T-helper 2 cell treated with Interferon-gamma antibody and Interleukin-4, amounts not matched to agents 5 μg/mL and 100 μg/mL, for 36 hours (primary cell): Measurements from ENCODE around the gene PRDM16.

ENCODE experiments used
- DNase-seq: peaks from one replicate; pipeline ENCODE4 v3.0.0; 2021; ENCODE audit warnings: low spot score
- H3K27ac Mint-ChIP-seq: one replicate; pipeline ENCODE4 v1.8.0; 2021; ENCODE audit warnings: mild to moderate bottlenecking, mixed read lengths
- H3K27me3 Mint-ChIP-seq: one replicate; pipeline ENCODE4 v1.8.0; 2021; ENCODE audit warnings: low read depth, mixed read lengths
- H3K36me3 Mint-ChIP-seq: one replicate; pipeline ENCODE4 v1.8.0; 2021; ENCODE audit warnings: low read depth, mixed read lengths
- H3K4me1 Mint-ChIP-seq: one replicate; pipeline ENCODE4 v1.8.0; 2021; ENCODE audit warnings: low read depth, mixed read lengths
- H3K4me3 Mint-ChIP-seq: one replicate; pipeline ENCODE4 v1.8.0; 2022; ENCODE audit warnings: mild to moderate bottlenecking, moderate library complexity, mixed read lengths
- H3K9me3 Mint-ChIP-seq: one replicate; pipeline ENCODE4 v1.8.0; 2021; ENCODE audit warnings: mixed read lengths

The PRDM16 gene

GRCh38 chr1:3410142-3410925, 341.3 kb downstream of the PRDM16 start:
- Mint-ChIP-seq H3K4me3 (no peak overlapping the region), H3K27me3 (no peaks in the 10 kb centered on the region), H3K4me1 (no peaks in the 10 kb centered on the region), H3K27ac (no peak overlapping the region), H3K36me3 (no peaks in the 10 kb centered on the region), H3K9me3 (no peaks in the 10 kb centered on the region)
- no peak for DNase-seq

GRCh38 chr1:3411806-3412205, 342.8 kb downstream of the PRDM16 start:
- no peak for DNase-seq
- H3K9me3 Mint-ChIP-seq, result peaks cover 2% of the 10 kb centered on the region
- no peak overlapping the region for H3K27ac Mint-ChIP-seq
- no peaks in the 10 kb centered on the region for H3K36me3 Mint-ChIP-seq
- no peaks in the 10 kb centered on the region for H3K27me3 Mint-ChIP-seq
- no peak overlapping the region for H3K4me3 Mint-ChIP-seq
- H3K4me1 Mint-ChIP-seq, result no peaks in the 10 kb centered on the region

- no peaks in the 10 kb centered on the region for H3K36me3 Mint-ChIP-seq
- no peaks in the 10 kb centered on the region for H3K27me3 Mint-ChIP-seq
- peaks cover 8% of the 10 kb centered on the region for H3K9me3 Mint-ChIP-seq
- DNase-seq, result no peak
- no peaks in the 10 kb centered on the region for H3K4me1 Mint-ChIP-seq
- H3K4me3 Mint-ChIP-seq, result no peak overlapping the region
- H3K27ac Mint-ChIP-seq, result no peak overlapping the region
Measured at GRCh38 chr1:3412376-3412775, 343.4 kb downstream of the PRDM16 start.

GRCh38 chr1:3413975-3414710, 345.1 kb downstream of the PRDM16 start:
- peaks cover 8% of the 10 kb centered on the region for H3K9me3 Mint-ChIP-seq
- H3K27ac Mint-ChIP-seq, result no peak overlapping the region
- H3K27me3 Mint-ChIP-seq, result no peaks in the 10 kb centered on the region
- H3K4me3 Mint-ChIP-seq, result no peak overlapping the region
- H3K36me3 Mint-ChIP-seq, result no peaks in the 10 kb centered on the region
- DNase-seq, result no peak
- H3K4me1 Mint-ChIP-seq, result no peaks in the 10 kb centered on the region

GRCh38 chr1:3415260-3416090, 346.5 kb downstream of the PRDM16 start:
- peaks cover 8% of the 10 kb centered on the region for H3K9me3 Mint-ChIP-seq
- H3K36me3 Mint-ChIP-seq, result no peaks in the 10 kb centered on the region
- no peaks in the 10 kb centered on the region for H3K4me1 Mint-ChIP-seq
- no peak overlapping the region for H3K27ac Mint-ChIP-seq
- H3K27me3 Mint-ChIP-seq, result no peaks in the 10 kb centered on the region
- no peak for DNase-seq
- no peak overlapping the region for H3K4me3 Mint-ChIP-seq

- no peak for DNase-seq
- no peak overlapping the region for H3K4me3 Mint-ChIP-seq
- H3K9me3 Mint-ChIP-seq, result peaks cover 8% of the 10 kb centered on the region
- no peaks in the 10 kb centered on the region for H3K27me3 Mint-ChIP-seq
- H3K27ac Mint-ChIP-seq, result no peak overlapping the region
- no peaks in the 10 kb centered on the region for H3K4me1 Mint-ChIP-seq
- H3K36me3 Mint-ChIP-seq, result no peaks in the 10 kb centered on the region
Measured at GRCh38 chr1:3417082-3417739, 348.2 kb downstream of the PRDM16 start.

GRCh38 chr1:3417934-3418333, 348.9 kb downstream of the PRDM16 start:
- no peaks in the 10 kb centered on the region for H3K36me3 Mint-ChIP-seq
- no peaks in the 10 kb centered on the region for H3K4me1 Mint-ChIP-seq
- no peaks in the 10 kb centered on the region for H3K27me3 Mint-ChIP-seq

GRCh38 chr1:3418600-3418999, 349.6 kb downstream of the PRDM16 start:
- DNase-seq, result no peak
- H3K4me1 Mint-ChIP-seq, result no peaks in the 10 kb centered on the region
- no peaks in the 10 kb centered on the region for H3K36me3 Mint-ChIP-seq
- H3K27me3 Mint-ChIP-seq, result no peaks in the 10 kb centered on the region
- H3K4me3 Mint-ChIP-seq, result no peak overlapping the region
- H3K9me3 Mint-ChIP-seq, result peaks cover 8% of the 10 kb centered on the region
- no peak overlapping the region for H3K27ac Mint-ChIP-seq

More at GRCh38 chr1:3417934-3418333, 348.9 kb downstream of the PRDM16 start:
- no peak for DNase-seq
- no peak overlapping the region for H3K27ac Mint-ChIP-seq
- H3K9me3 Mint-ChIP-seq, result peaks cover 8% of the 10 kb centered on the region
- no peak overlapping the region for H3K4me3 Mint-ChIP-seq

GRCh38 chr1:3419415-3420204, 350.6 kb downstream of the PRDM16 start:
- Mint-ChIP-seq H3K27ac (no peak overlapping the region), H3K4me1 (no peaks in the 10 kb centered on the region), H3K4me3 (no peak overlapping the region), H3K27me3 (no peaks in the 10 kb centered on the region), H3K9me3 (peaks cover 8% of the 10 kb centered on the region), H3K36me3 (no peaks in the 10 kb centered on the region)
- DNase-seq, result no peak

- Mint-ChIP-seq H3K4me3 (no peak overlapping the region), H3K27ac (no peak overlapping the region), H3K4me1 (no peaks in the 10 kb centered on the region), H3K27me3 (no peaks in the 10 kb centered on the region), H3K9me3 (peaks cover 8% of the 10 kb centered on the region), H3K36me3 (no peaks in the 10 kb centered on the region)
- DNase-seq, result no peak
Measured at GRCh38 chr1:3420218-3420951, 351.4 kb downstream of the PRDM16 start.

- H3K4me3 Mint-ChIP-seq, result no peak overlapping the region
- H3K27me3 Mint-ChIP-seq, result no peaks in the 10 kb centered on the region
- H3K9me3 Mint-ChIP-seq, result no peaks in the 10 kb centered on the region
- DNase-seq, result no peak
- no peaks in the 10 kb centered on the region for H3K36me3 Mint-ChIP-seq
- H3K27ac Mint-ChIP-seq, result no peak overlapping the region
- no peaks in the 10 kb centered on the region for H3K4me1 Mint-ChIP-seq
Measured at GRCh38 chr1:3422638-3423037, 353.6 kb downstream of the PRDM16 start.

- Mint-ChIP-seq H3K27me3 (no peaks in the 10 kb centered on the region), H3K9me3 (no peaks in the 10 kb centered on the region), H3K36me3 (no peaks in the 10 kb centered on the region), H3K27ac (no peak overlapping the region), H3K4me1 (no peaks in the 10 kb centered on the region), H3K4me3 (no peak overlapping the region)
- no peak for DNase-seq
Measured at GRCh38 chr1:3423245-3423829, 354.3 kb downstream of the PRDM16 start.
